ENCODE data around the gene SPDYE18.
"Not testable (repeated sequence)": the region's sequence is repeated elsewhere in the genome, so short reads cannot be mapped to it uniquely, and the experiment has no call there.

The SPDYE18 gene, protein sequence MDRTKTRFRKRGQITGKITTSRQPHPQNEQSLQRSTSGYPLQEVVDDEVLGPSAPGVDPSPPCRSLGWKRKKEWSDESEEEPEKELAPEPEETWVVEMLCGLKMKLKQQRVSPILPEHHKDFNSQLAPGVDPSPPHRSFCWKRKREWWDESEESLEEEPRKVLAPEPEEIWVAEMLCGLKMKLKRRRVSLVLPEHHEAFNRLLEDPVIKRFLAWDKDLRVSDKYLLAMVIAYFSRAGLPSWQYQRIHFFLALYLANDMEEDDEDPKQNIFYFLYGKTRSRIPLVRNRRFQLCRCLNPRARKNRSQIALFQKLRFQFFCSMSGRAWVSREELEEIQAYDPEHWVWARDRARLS

DNA sequence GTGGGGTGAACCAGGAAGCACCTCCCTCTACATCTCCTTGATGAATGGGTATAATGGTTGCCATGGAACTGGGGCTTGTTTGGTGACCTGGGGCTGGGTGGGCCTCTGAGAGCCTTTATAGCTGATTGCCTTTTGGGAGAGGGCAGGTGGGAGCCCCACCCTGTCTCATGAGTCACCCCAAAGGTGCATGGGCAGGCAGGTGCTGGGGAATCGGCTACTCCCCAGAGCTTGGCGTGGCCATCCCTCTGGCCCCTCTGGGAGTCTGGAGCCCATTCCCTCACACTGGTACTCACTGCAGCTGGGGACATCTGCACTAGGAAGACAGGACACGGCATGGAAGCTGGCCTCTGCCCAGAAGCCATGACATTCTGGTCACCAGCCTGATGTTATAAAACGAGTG lies at the start of gene SPDYE18:
TSS of gene SPDYE18 (minus strand) at position 2 of the 400 bp plus-strand sequence. CDS start 2,046 bp downstream, outside the sequence.
- not testable (repeated sequence) for H3K36me3 ChIP-seq (ENCODE audit: control insufficient read depth, insufficient read depth, low read length); H3K4me1 ChIP-seq (ENCODE audit: control insufficient read depth, insufficient read depth, low read length); H3K9me3 ChIP-seq (ENCODE audit: control insufficient read depth, insufficient read depth, low read length); H3K27me3 ChIP-seq (ENCODE audit: control insufficient read depth, insufficient read depth, low read length); H3K4me3 ChIP-seq (ENCODE audit: low read depth, low read length); H3K9ac ChIP-seq (ENCODE audit: low read depth, low read length); H3K27ac ChIP-seq (ENCODE audit: low read depth, low read length)

DNA sequence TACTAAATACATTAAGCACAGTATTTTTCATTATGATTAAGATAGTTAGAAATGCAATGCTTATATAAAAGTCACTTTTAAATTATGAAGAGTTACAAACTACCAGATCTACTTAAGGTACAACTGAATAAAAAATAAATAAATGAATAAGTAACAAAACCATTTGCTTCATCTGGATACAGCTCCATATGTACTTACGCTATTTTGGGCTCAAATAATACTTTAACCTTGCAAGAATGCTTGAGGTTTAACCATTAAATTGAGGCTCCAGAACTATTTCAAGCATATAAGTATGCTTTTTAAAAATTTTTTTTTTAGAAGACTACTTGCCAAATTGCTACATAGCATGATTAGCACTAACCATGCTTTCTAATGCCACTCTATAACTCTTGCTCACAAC lies 46.0 kb upstream of the SPDYE18 start:
- H3K9me3 ChIP-seq (ENCODE audit: control insufficient read depth, insufficient read depth, low read length); H3K36me3 ChIP-seq (ENCODE audit: control insufficient read depth, insufficient read depth, low read length); H3K27me3 ChIP-seq (ENCODE audit: control insufficient read depth, insufficient read depth, low read length); H3K4me1 ChIP-seq (ENCODE audit: control insufficient read depth, insufficient read depth, low read length); H3K27ac ChIP-seq (ENCODE audit: low read depth, low read length); H3K9ac ChIP-seq (ENCODE audit: low read depth, low read length); H3K4me3 ChIP-seq (ENCODE audit: low read depth, low read length): not testable (repeated sequence)

DNA sequence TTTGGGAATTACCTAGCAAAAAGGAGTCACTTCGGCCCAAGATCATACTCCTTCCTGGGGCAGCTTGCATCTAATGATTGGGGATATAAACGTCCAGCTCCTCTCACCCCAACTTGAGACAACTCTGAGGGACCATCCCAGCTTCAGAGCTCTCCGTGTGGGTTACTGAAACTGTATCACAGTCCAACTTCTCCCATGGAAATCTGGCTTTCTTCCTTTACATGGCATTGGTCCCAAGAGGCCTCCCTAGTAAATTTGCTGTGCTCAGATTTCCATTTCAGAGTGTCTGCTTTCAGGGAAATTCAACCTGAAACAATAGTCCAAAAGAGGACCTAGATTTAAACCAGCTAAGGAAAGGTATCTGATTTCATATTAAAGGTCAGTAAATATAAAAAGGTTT lies 45.3 kb upstream of the SPDYE18 start:
- not testable (repeated sequence) for H3K4me1 ChIP-seq (ENCODE audit: control insufficient read depth, insufficient read depth, low read length); H3K27me3 ChIP-seq (ENCODE audit: control insufficient read depth, insufficient read depth, low read length); H3K9me3 ChIP-seq (ENCODE audit: control insufficient read depth, insufficient read depth, low read length); H3K36me3 ChIP-seq (ENCODE audit: control insufficient read depth, insufficient read depth, low read length); H3K27ac ChIP-seq (ENCODE audit: low read depth, low read length); H3K9ac ChIP-seq (ENCODE audit: low read depth, low read length); H3K4me3 ChIP-seq (ENCODE audit: low read depth, low read length)

DNA sequence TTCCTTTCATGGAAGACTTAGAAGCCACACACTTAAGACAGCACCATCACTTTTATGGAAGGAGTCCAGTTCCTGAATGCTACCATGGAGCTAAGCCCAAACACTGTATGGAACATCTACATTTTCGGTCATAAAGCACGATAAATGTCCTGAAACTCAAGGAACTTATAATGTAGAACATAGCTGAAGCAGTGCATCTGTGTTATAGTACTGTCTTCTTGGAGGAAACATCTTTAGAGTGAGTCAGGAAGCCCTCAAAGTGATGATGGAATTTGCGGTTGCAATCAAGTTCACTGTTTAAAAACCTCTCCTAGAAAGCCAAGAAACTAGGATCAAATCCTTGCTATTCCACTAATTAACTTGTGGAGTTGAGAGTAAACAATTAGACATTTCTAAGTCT lies 43.5 kb upstream of the SPDYE18 start:
- H3K9me3 ChIP-seq (ENCODE audit: control insufficient read depth, insufficient read depth, low read length); H3K4me3 ChIP-seq (ENCODE audit: low read depth, low read length); H3K4me1 ChIP-seq (ENCODE audit: control insufficient read depth, insufficient read depth, low read length); H3K9ac ChIP-seq (ENCODE audit: low read depth, low read length); H3K36me3 ChIP-seq (ENCODE audit: control insufficient read depth, insufficient read depth, low read length); H3K27me3 ChIP-seq (ENCODE audit: control insufficient read depth, insufficient read depth, low read length); H3K27ac ChIP-seq (ENCODE audit: low read depth, low read length): not testable (repeated sequence)

DNA sequence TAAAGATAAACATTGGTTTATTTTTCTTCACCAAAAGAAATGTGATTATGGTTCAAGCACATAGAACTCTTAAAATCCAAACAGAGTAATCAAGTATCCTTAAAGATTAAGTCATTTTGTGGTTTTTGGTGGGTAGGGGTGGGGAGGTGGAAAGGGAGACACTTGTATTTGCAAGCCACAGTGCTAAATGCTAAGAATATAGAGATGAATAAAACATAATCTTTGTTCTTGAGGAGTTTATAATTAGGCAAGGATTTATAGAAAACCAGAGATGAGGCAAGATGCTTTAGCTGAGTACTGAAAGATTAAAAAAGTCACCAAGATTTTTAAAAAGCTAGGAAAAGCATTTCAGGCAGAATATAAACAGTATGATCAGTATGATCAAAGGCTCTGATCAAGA lies 40.3 kb upstream of the SPDYE18 start:
- not testable (repeated sequence) for H3K4me3 ChIP-seq (ENCODE audit: low read depth, low read length); H3K9ac ChIP-seq (ENCODE audit: low read depth, low read length); H3K36me3 ChIP-seq (ENCODE audit: control insufficient read depth, insufficient read depth, low read length); H3K27ac ChIP-seq (ENCODE audit: low read depth, low read length); H3K9me3 ChIP-seq (ENCODE audit: control insufficient read depth, insufficient read depth, low read length); H3K4me1 ChIP-seq (ENCODE audit: control insufficient read depth, insufficient read depth, low read length); H3K27me3 ChIP-seq (ENCODE audit: control insufficient read depth, insufficient read depth, low read length)

DNA sequence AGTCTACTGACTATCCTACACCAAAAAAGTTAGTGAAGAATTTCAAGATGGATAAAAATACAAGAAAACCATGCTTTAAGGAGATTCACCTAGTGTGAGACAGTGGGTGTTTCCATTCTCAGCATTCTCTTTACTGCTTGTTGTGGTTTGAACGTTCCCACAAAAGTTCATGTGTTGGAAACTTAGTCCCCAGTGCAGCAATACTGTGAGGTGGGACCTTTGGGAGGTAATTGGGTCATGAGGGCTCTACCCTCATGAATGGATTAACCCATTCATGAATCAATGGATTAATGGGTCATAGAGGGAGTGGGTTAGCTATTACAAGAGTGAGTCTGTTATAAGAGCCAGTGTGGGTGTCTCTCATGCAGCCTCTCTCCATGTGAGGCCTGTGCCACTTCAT lies 38.8 kb upstream of the SPDYE18 start:
- not testable (repeated sequence) for H3K9me3 ChIP-seq (ENCODE audit: control insufficient read depth, insufficient read depth, low read length)

DNA sequence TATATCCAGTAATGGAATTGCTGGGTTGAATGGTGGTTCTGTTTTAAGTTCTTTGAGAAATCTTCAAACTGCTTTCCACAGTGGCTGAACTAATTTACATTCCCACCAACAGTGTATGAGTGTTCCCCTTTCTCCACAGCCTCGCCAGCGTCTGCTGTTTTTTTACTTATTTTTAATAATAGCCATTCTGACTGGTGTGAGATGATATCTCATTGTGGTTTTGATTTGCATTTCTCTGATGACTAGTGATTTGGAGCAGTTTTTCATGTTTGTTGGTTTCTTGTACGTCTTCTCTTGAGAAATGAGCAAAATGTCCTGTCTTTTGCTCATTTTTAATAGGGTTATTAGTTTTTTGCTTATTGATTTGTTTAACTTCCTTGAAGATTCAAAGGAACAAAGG lies 38.1 kb upstream of the SPDYE18 start:
- not testable (repeated sequence) for H3K4me1 ChIP-seq (ENCODE audit: control insufficient read depth, insufficient read depth, low read length); H3K27me3 ChIP-seq (ENCODE audit: control insufficient read depth, insufficient read depth, low read length); H3K4me3 ChIP-seq (ENCODE audit: low read depth, low read length); H3K9me3 ChIP-seq (ENCODE audit: control insufficient read depth, insufficient read depth, low read length); H3K27ac ChIP-seq (ENCODE audit: low read depth, low read length); H3K9ac ChIP-seq (ENCODE audit: low read depth, low read length); H3K36me3 ChIP-seq (ENCODE audit: control insufficient read depth, insufficient read depth, low read length)

More for the DNA sequence above, 38.8 kb upstream of the SPDYE18 start:
- H3K27ac ChIP-seq (ENCODE audit: low read depth, low read length); H3K27me3 ChIP-seq (ENCODE audit: control insufficient read depth, insufficient read depth, low read length); H3K4me1 ChIP-seq (ENCODE audit: control insufficient read depth, insufficient read depth, low read length); H3K36me3 ChIP-seq (ENCODE audit: control insufficient read depth, insufficient read depth, low read length); H3K4me3 ChIP-seq (ENCODE audit: low read depth, low read length); H3K9ac ChIP-seq (ENCODE audit: low read depth, low read length): not testable (repeated sequence)

DNA sequence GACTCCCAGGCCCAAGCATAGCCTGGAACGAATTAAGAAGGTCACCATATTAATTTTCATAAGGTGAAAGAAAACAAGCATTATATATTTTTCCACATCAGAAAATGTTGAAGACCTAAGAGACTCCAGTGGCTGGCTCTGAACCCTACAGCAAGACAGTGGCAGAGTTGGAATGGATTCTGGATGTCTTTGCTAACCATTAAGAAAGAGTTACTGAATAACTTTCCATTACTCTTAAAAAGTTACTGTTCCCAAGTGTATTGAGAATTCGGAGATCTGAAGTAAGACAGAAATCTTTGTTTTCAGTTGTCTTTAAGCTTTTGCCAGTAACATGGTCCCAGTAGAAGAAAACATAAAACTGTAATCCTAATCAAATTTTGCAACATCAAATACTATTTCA lies 29.9 kb upstream of the SPDYE18 start:
- H3K27me3 ChIP-seq (ENCODE audit: control insufficient read depth, insufficient read depth, low read length); H3K9ac ChIP-seq (ENCODE audit: low read depth, low read length); H3K4me3 ChIP-seq (ENCODE audit: low read depth, low read length); H3K27ac ChIP-seq (ENCODE audit: low read depth, low read length); H3K36me3 ChIP-seq (ENCODE audit: control insufficient read depth, insufficient read depth, low read length); H3K4me1 ChIP-seq (ENCODE audit: control insufficient read depth, insufficient read depth, low read length); H3K9me3 ChIP-seq (ENCODE audit: control insufficient read depth, insufficient read depth, low read length): not testable (repeated sequence)

DNA sequence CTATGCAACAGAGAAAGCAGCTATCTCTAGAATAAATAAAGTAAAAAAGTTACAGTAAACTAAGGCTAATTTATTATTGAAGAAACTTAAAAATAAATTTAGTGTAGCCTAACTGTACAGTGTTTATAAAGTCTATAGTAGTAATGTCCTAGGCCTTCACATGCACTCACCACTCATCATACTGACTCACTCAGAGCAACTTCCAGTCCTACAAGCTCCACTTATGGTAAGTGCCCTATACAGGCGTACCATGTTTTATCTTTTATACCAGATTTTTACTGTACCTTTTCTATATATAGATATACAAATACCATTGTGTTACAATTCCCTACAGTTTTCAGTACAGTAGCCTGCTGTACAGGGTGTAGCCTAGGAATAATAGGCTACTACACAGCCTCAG lies 19.8 kb upstream of the SPDYE18 start:
- not testable (repeated sequence) for H3K36me3 ChIP-seq (ENCODE audit: control insufficient read depth, insufficient read depth, low read length); H3K27ac ChIP-seq (ENCODE audit: low read depth, low read length); H3K9me3 ChIP-seq (ENCODE audit: control insufficient read depth, insufficient read depth, low read length); H3K4me1 ChIP-seq (ENCODE audit: control insufficient read depth, insufficient read depth, low read length); H3K9ac ChIP-seq (ENCODE audit: low read depth, low read length); H3K27me3 ChIP-seq (ENCODE audit: control insufficient read depth, insufficient read depth, low read length); H3K4me3 ChIP-seq (ENCODE audit: low read depth, low read length)

DNA sequence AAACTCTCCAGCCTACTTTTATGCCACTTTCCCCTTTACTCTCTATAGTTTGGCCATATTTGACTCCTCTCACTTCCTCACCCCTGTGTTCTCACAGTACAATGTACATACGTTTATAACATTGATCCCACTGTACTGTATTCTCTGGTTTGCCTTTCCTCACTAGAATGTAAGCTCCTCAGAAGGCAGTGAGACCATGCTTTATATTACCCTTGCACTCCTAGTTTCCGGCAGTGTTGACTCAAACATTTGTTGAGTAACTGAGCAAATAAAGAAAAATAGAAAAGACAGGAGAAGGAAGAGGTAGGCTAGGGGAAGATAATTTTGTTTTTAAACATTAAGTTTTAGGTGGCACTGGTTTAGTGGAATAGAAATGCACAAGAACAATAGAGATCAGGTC lies 17.9 kb upstream of the SPDYE18 start:
- not testable (repeated sequence) for H3K36me3 ChIP-seq (ENCODE audit: control insufficient read depth, insufficient read depth, low read length); H3K4me3 ChIP-seq (ENCODE audit: low read depth, low read length); H3K27me3 ChIP-seq (ENCODE audit: control insufficient read depth, insufficient read depth, low read length)

DNA sequence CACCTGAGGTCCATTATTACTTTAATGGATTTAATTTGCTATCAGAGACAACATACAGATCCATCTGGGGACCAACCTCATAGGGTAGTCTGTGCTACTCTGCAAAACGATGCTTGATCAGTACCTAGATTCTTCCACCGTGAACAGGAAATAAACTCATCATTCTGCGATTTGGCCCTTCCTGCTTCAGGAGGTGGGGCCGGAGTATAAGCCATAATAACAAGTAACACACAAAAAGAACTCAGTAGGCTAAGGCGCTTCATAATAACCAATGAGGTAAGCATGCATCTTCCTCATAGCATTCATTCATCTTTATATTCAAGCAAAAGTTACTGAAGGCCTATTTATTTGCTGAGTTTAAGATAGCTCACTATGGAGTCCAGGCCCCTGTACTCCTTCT lies 17.3 kb upstream of the SPDYE18 start:
- not testable (repeated sequence) for H3K9ac ChIP-seq (ENCODE audit: low read depth, low read length); H3K4me1 ChIP-seq (ENCODE audit: control insufficient read depth, insufficient read depth, low read length)

More for the DNA sequence above, 17.9 kb upstream of the SPDYE18 start:
- H3K27ac ChIP-seq (ENCODE audit: low read depth, low read length); H3K4me1 ChIP-seq (ENCODE audit: control insufficient read depth, insufficient read depth, low read length); H3K9me3 ChIP-seq (ENCODE audit: control insufficient read depth, insufficient read depth, low read length); H3K9ac ChIP-seq (ENCODE audit: low read depth, low read length): not testable (repeated sequence)

DNA sequence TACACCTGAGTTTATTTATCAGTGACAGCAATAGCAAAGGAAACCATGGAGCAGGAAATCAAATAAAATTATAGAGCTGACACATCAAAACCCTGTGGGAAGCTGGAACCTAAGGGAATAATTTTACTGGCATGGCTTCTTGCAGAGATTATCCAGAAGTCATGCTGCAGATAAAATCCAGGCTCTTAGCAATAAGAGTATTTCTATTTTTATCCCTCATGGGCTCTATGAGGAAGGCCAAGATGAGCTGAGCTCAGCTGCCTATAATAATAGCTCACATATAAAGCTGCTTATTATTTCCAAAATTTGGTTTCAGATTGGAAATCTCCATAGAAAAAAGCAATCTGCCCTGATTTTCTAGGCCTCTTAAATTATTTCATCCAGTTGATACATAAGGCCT lies 16.8 kb upstream of the SPDYE18 start:
- H3K4me1 ChIP-seq (ENCODE audit: control insufficient read depth, insufficient read depth, low read length); H3K36me3 ChIP-seq (ENCODE audit: control insufficient read depth, insufficient read depth, low read length); H3K27me3 ChIP-seq (ENCODE audit: control insufficient read depth, insufficient read depth, low read length); H3K9ac ChIP-seq (ENCODE audit: low read depth, low read length); H3K27ac ChIP-seq (ENCODE audit: low read depth, low read length); H3K9me3 ChIP-seq (ENCODE audit: control insufficient read depth, insufficient read depth, low read length); H3K4me3 ChIP-seq (ENCODE audit: low read depth, low read length): not testable (repeated sequence)

More for the DNA sequence above, 17.3 kb upstream of the SPDYE18 start:
- not testable (repeated sequence) for H3K36me3 ChIP-seq (ENCODE audit: control insufficient read depth, insufficient read depth, low read length); H3K27me3 ChIP-seq (ENCODE audit: control insufficient read depth, insufficient read depth, low read length); H3K4me3 ChIP-seq (ENCODE audit: low read depth, low read length); H3K9me3 ChIP-seq (ENCODE audit: control insufficient read depth, insufficient read depth, low read length); H3K27ac ChIP-seq (ENCODE audit: low read depth, low read length)
